GM18909 (cell line): ENCODE results near the gene TNNT3.
"Not testable (repeated sequence)": the region's sequence is repeated elsewhere in the genome, so short reads cannot be mapped to it uniquely, and the experiment has no call there.

Source experiments
- ATAC-seq: cut with Tn5 transposase; IDR thresholded peaks from one replicate; pipeline ENCODE4 v1.9.1; 2021; ENCODE audit warnings: mild to moderate bottlenecking; ENCODE audit not compliant: unreplicated experiment, poor library complexity

Gene TNNT3

DNA sequence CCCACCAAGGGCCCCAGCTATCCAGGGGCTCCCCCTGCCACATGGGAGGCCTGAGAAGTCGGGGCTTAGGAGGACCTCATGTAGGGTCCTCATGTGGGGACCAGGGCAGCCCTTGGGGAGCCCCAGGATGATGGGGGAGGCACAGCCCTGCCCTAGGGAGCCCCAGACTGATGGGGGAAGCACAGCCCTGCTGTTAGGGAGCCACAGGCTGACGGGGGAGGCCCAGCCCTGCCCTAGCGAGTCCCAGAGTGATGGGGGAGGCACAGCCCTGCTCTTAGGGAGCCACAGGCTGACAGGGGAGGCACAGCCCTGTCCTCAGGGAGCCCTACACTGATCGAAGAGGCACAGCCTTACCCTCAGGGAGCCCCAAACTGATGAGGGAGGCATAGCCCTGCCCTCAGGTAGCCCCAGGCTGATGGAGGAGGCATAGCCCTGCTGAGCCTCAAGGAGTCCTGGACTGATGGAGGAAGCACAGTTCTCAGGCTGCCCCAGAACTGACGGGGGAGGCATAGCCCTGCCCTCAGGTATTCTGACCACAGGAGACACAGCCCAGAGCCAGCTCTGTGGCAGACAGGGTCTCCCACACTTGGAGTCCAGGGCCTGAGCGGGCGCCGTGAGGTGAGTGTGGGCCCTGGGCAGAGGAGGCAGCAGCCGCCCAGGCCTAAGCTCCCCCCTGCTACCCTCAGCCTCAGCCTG is 38.6 kb upstream of the TNNT3 start:
- no peak for ATAC-seq

DNA sequence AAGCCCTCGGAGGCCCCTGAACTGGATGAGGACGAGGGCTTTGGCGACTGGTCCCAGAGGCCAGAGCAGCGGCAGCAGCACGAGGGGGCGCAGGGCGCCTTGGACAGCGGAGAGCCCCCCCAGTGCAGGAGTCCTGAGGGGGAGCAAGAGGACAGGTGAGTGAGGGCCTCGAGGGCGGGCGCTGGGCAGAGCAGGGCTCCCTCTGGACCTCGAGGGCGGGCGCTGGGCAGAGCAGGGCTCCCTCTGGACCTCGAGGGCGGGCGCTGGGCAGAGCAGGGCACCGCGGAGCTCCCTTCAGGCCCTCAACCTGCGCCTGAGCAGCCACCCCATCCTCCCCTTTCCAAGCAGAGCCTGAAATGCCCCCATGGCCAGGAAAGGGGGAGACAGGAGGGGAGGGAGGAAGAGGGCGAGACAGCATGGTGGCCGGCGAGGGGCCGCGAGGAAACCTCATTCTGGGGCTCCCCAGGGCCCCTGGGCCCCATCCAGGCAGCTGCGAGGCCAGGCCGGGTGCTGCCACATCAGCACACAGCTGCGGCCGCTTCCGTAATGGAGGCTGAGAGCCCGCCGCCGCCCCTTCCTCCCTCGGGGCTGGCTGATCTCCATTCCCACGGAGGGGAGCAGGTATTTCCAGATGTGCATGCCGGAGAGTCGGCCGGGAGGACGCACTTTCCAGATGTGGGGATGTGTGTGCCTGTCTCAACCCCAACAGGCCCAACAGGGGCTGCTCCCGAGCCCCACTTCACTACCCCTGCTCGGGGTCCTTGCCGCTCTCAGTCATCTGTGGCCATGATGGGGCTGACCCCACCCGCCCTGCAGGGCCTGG is 37.9 kb upstream of the TNNT3 start:
- ATAC-seq, result no peak

DNA sequence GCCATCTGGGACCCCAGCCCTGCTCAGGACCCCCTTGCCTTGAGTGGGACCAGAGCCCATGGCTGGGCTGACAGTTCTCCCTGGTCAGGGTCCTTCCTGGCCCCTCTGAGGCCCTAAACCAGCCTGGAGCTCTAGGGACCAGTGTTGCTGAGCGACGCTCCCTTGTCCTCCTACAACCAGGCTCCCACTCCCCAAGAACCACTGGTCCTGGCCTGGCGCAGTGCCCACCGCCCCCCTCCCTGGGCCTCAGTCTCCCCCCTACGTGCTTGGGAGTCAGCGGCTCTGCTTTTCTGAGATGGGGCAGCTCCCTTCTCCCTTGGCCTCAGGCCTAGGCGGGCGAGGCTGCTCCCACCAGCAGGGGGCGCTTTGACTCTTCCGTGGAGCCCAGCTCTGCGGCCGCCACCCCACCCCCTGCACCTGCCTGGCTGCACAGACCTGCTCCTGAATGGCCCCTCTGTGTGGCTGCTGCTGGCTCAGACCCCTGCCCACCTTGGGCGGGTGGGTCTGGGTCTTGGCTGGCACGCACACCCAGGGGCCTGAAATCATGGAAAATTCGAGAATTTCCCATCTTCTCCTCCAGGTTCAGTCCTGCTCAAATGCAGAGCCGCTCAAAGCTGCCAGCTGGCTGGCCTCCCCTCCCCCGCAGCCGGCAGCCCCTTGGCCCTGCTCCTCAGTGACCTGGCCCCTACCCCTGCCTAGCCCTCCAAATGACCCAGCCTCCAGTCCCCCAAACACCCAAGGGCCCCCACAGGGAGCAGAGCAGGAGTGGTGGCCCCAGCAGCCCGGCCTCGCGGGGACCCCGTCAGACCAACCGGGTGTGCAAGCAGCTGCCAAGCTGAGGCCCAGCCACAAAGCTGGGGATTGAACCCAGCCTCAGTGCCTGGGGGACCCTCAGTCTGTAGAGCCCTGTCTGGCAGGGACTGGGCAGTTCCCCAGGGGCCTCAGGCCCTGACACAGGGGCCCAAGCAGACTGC is 37.0 kb upstream of the TNNT3 start:
- peak; percentile 58 for ATAC-seq

DNA sequence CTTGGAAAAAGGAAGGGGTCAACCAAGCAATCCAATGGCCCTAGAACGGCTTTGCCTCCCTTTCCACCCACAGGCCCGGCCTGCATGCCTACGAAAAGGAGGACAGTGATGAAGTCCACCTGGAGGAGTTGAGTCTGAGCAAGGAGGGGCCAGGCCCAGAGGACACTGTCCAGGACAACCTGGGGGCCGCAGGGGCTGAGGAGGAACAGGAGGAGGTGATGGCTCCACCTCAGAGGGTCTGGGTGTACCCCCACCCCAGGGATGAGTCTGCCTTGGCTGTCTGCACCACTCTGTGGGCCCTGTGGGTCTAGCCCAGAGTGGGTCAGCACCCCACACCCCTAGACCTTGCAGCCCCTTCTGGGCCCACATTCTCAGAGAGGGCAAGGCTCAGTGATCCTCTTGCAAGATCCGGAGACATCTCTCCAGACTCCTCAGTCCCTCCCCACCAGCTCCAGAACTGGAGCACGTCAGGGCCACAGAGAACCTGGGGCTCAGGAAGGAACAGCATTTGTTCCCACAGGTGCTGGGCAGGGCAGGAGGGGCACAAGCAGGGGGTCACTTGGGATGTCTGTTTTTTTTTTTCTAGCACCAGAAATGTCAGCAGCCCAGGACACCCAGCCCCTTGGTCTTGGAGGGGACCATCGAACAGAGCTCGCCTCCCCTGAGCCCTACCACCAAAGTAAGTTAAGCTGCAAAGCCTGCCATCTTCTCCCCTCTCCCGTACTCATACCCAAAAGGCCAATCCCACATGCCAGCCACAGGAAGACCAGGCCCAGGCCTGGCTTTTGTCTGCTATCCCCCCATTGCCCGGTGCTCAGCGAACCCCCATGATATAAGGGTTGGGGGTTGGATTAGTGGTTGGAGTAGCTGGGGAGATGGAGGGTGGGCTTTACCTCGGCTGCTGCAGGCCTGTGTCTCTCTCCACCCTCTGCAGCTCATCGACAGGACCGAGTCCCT is 35.9 kb upstream of the TNNT3 start:
- ATAC-seq, result no peak

DNA sequence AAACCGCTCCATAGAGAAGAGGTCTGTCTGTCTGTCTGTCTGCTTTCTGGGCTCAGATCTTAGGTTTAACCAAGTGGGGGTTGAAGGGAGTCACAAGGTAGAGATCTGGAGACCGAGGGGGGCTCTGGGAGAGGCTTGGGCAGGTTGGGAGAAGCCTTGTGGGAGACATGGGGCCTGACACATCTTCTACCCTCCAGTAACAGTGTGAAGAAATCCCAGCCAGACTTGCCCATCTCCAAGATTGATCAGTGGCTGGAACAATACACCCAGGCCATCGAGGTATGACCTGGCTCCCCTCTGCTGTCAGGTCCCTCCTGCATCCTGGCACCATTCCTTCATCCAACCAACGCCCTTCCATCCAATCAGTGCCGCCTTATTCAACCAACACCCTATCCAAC is 35.2 kb upstream of the TNNT3 start:
- no peak for ATAC-seq

GRCh38 chr11:1886551-1886950 is 33.0 kb upstream of the TNNT3 start:
- ATAC-seq, result not testable (repeated sequence)

GRCh38 chr11:1887451-1888346 is 31.8 kb upstream of the TNNT3 start:
- ATAC-seq, result no peak

DNA sequence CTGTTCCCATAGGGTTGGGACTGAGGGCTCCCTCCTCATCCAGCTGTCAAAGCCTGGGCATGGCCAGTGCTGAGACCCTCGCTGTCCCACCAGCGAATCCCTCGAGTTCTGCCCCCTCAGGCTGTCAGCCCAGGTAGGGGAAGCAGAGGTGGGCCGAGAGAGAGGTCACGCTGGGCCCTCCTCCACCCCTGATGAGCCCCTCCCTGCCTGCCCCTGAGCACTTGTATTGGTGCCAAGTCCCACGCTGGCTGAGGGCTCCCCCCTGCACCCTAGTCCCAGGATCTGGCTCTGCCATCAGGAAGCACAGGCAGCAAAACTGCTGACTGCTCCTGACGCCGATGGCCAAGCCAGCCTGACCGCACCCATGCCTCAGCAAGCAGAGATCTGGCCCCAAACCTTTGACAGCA is 31.2 kb upstream of the TNNT3 start:
- no peak for ATAC-seq

GRCh38 chr11:1888811-1889210 is 30.7 kb upstream of the TNNT3 start:
- ATAC-seq, result no peak

DNA sequence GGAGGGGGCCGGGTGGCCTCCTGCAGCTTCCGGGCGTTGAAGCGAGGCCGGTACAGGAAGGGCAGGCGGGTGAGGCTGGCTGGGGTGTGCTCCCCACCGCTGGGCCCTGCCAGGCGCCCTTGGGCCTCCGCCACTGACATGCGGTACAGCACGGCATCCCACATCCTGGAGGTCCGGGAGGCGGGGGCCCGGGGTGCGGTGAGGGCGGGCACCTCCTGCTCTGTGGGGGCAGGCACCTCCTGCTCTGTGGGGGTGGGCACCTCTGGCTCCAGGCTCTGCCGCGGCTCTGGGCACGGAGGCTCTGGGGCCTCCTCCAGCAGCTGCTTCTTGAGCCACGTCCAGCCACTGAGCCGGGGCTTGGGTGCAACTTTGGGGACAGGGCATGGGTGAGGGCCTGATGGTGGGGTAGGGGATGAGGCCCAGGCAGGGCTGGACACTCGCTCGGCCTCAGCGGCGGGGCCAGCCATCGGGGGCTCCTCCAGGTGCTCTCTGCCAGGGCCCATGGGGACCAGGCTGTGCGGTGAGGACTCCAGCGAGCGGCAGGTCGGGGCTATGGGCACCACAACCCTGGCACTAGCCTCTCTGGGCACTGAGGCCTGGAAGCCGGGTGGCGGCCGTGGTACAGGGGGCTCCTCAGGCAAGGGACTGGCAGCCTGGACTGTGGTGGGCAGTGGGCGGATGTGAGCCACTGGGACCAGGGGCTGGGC is 30.1 kb upstream of the TNNT3 start:
- no peak for ATAC-seq

GRCh38 chr11:1889941-1890855 is 29.3 kb upstream of the TNNT3 start:
- no peak for ATAC-seq

GRCh38 chr11:1890856-1891830 is 28.4 kb upstream of the TNNT3 start:
- ATAC-seq, result no peak

- ATAC-seq, result no peak
Observed at GRCh38 chr11:1891831-1892115, 27.7 kb upstream of the TNNT3 start, which contains the start of gene PRR33. PRR33 (minus strand) TSS chr11:1891895; CDS start chr11:1890584, 1,311 bp downstream.

DNA sequence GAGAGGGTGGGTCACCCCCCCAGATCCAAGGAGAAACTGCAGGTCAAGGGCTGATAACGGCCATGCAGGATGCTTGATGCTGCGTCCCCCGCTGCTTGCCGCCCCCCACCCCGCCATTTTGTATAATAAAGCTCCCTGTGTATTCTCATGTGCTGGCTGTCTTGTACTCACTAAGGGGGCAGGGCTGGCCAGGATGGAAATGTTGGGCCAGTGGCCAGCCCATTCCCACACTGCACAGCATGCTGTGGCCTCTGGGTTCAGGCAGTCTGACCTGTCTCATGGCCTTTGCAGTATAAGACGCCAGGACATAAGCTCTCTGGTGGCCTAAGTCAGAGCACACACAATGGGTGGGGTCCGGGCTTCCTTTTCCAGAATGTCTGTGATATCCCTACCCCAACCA is 27.4 kb upstream of the TNNT3 start:
- ATAC-seq, result no peak

GRCh38 chr11:1892558-1892957 is 26.9 kb upstream of the TNNT3 start:
- no peak for ATAC-seq
